Gastrocnemius medialis (tissue), 4 donors: ENCODE measurements around the gene CERK. TPM values are rescaled to one million over a fixed set of nuclear protein-coding genes. Genes with fewer than 3 reads are reported as not detected.

Experiments
- ATAC-seq, 2 donors: fragments of 150-250 bp; one replicate each; pipeline ENCODE4 v1.9.1; 2016
- DNase-seq, 2 donors: peaks; one replicate each; pipeline ENCODE4 v3.0.0-alpha.2; 2019
- H3K27ac ChIP-seq, 4 donors: fragments of 200-600 bp; sonication (generic); 1 replicate in 1 of 4; 2 replicates in 3 of 4; pipeline ENCODE4 v1.5.1; 2016 to 2018; ENCODE audit warnings: mild to moderate bottlenecking in 2 of 4, moderate library complexity in 1 of 4
- H3K27me3 ChIP-seq, 3 donors: fragments of 200-600 bp; sonication (generic) in 2 of 3; 1 replicate in 1 of 3; 2 replicates in 2 of 3; pipeline versions ENCODE4 v1.5.1 to v1.6.0; 2016 to 2019; ENCODE audit warnings: mild to moderate bottlenecking in 1 of 3, moderate library complexity in 1 of 3
- H3K36me3 ChIP-seq, 2 donors: fragments of 200-600 bp; sonication (generic) in 1 of 2; one replicate each; pipeline ENCODE4 v1.5.1; 2017 to 2018
- H3K4me1 ChIP-seq, 2 donors: fragments of 200-600 bp; sonication (generic) in 1 of 2; one replicate each; pipeline ENCODE4 v1.5.1; 2016 to 2017; ENCODE audit warnings: mild to moderate bottlenecking in 2 of 2
- H3K4me3 ChIP-seq, 4 donors: fragments of 200-600 bp; sonication (generic) in 3 of 4; 1 replicate in 1 of 4; 2 replicates in 3 of 4; pipeline ENCODE4 v1.5.1; 2016 to 2019; ENCODE audit warnings: mild to moderate bottlenecking in 2 of 4
- H3K9me3 ChIP-seq, 3 donors: fragments of 200-600 bp; sonication (generic) in 2 of 3; 1 replicate in 1 of 3; 2 replicates in 2 of 3; pipeline ENCODE4 v1.5.1; 2016 to 2019
- CTCF ChIP-seq, 5 experiments: fragments of 450-650 bp in 3 of 5; fragments of 200-600 bp in 2 of 5; sonication (generic) in 2 of 5; IDR thresholded peaks in 4 of 5; conservative IDR thresholded peaks in 1 of 5; 1 replicate in 4 of 5; 2 replicates in 1 of 5; pipeline ENCODE4 v1.5.1; 2016 to 2019; ENCODE audit warnings: antibody characterized with exemption in 5 of 5, mild to moderate bottlenecking in 3 of 5, moderate library complexity in 3 of 5
- POLR2A ChIP-seq, 2 donors: fragments of 450-650 bp; IDR thresholded peaks; one replicate each; pipeline ENCODE4 v1.6.1; 2017; ENCODE audit warnings: antibody characterized with exemption in 2 of 2, mild to moderate bottlenecking in 2 of 2, moderate library complexity in 2 of 2
- in situ Hi-C, 4 donors: fragments of 200-750 bp; cut with MboI; loops; one replicate each; pipeline versions ENCODE4 v1.15.0 to v1.8.0; 2017; ENCODE audit warnings: low sequenced_read_pairs in 4 of 4
- intact Hi-C: fragments of 100-400 bp; cut with DNase I; formaldehyde crosslinking; loops from one replicate; pipeline ENCODE4 v1.15.1; 2023; ENCODE audit warnings: low total_unique reads
- total RNA-seq, 4 donors: library from RNA; depleted of rRNA; stranded (reverse); fragments of >200 nt; gene quantifications; one replicate each; pipeline versions ENCODE4 v1.1.0 to v1.2.3, GENCODE V29; 2016

Gene CERK
- total RNA-seq, 4 donors from 2014 or later = 32.7 to 38.7 (median 34.8) TPM

DNA sequence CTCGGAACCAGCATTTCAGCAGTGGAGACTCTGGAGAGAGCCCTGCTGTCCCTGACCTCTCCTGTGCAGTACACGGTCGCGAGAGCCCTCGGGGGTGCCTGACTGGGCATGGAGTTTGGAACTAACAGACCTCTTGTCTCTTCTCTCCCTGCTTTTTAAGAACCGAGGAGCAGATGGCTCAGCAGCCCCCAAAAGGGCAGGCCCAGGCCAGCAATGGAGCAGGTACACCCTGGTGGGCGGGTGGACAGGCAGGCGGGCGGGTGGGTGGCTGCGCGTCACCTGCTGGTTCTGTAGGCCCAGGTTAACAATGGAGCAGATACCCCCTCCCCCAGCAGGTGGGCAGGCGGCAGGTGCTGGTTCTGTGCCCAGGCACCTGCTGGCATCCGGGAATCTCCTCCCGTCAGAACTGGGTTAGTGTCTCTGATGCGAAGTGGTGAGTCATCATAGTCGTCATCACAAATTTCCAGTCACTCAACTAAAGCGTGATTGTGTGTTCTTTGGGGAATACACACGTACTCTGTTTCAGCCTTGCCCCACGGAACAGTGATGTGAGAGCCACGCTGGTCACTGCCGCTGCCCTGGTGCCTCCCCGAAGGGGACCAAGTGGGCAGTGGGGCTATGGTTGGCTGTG is 76.7 kb downstream of the CERK start:
- DNase-seq (no peak), ATAC-seq (peak in 1 of 2 donors; percentile 27)
- Histone ChIP-seq H3K27me3 (no peaks in the 10 kb centered on the region), H3K4me3 (no peak overlapping the region), H3K4me1 (peaks cover 16 to 25% of the 10 kb centered on the region in 2 donors), H3K27ac (peak overlapping the region; percentile 52 to 78 (median 58)), H3K9me3 (no peaks in the 10 kb centered on the region), H3K36me3 (peaks cover 0 to 23% of the 10 kb centered on the region in 2 donors)
- intact Hi-C loops (no loop called here), in situ Hi-C loops (no loop called here)
- TF ChIP-seq POLR2A (IDR thresholded peaks at IDR 0.05) (no peak), CTCF (IDR thresholded peaks at IDR 0.05 in 4 of 5, conservative IDR thresholded peaks at IDR 0.05 in 1 of 5) (no peak)

DNA sequence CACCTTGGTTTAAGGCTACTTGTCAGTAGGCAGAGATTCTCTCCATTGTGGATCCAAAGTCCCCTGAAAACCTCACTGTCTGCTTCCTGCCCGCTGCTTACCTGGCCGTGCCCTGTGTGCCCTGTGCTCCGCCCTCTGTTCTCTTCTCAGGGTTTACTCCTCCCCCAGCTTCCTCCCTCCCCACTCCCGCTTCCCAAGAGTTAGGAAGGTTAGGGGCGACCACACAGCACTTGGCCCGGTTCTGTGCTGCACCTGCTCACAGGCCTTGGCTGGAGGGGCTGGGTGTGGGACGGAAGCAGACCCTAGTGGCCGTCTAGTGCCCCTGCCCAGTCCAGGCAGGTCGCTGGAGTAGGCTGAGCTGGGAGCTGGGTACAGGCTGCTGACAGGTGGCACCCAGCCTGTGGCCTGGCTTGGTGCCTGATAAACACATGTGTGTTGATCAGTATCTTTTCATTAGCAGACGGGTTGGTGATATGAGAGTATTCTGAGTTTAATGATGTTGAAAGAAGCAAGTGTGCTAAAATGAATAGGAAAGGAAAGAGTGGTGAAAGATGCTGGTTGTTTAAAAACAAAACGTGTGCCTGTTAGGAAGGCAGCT is 77.3 kb downstream of the CERK start:
- Histone ChIP-seq H3K36me3 (peaks cover 0 to 17% of the 10 kb centered on the region in 2 donors), H3K4me1 (peaks cover 16 to 25% of the 10 kb centered on the region in 2 donors), H3K27me3 (no peaks in the 10 kb centered on the region), H3K4me3 (no peak overlapping the region), H3K9me3 (no peaks in the 10 kb centered on the region), H3K27ac (peak overlapping the region; percentile 52 to 78 (median 58))
- intact Hi-C loops (no loop called here), in situ Hi-C loops (no loop called here)
- peak in 1 of 2 donors; percentile 50 for DNase-seq
- TF ChIP-seq CTCF (IDR thresholded peaks at IDR 0.05 in 4 of 5, conservative IDR thresholded peaks at IDR 0.05 in 1 of 5) (peak in 4 of 5 experiments; percentile 12 to 33 (median 18)), POLR2A (IDR thresholded peaks at IDR 0.05) (no peak)
- ATAC-seq = peak; percentile 40 to 62

DNA sequence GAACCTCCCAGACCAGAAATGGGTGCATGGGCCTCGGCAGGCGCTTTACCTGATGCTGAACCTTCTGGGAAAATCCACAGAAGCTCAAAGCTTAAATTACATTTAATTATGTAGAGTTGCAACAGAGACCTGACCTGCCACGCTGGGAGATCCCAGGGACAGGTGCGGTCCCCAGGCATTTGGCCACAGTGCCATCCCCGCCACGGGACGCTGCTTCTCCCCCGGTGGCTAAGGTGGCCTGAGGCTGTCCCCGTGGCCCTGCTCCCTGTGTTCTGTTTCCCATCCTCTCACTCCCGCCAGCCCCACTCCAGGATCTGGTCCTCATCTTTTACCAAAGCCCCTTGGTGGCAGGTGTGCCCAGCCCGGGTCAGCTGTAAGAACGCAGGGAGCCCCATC is 78.3 kb downstream of the CERK start:
- in situ Hi-C loops (no loop called here), intact Hi-C loops (no loop called here)
- H3K27ac ChIP-seq = peak overlapping the region; percentile 18 to 78 (median 58)
- no peaks in the 10 kb centered on the region for H3K27me3 ChIP-seq
- H3K9me3 ChIP-seq = no peaks in the 10 kb centered on the region
- no peak overlapping the region for H3K4me3 ChIP-seq
- H3K4me1 ChIP-seq = peaks cover 16 to 25% of the 10 kb centered on the region in 2 donors
- no peak for TF ChIP-seq CTCF (IDR thresholded peaks at IDR 0.05 in 4 of 5, conservative IDR thresholded peaks at IDR 0.05 in 1 of 5)
- no peak for TF ChIP-seq POLR2A (IDR thresholded peaks at IDR 0.05)
- ATAC-seq = peak; percentile 31 to 60
- H3K36me3 ChIP-seq = peaks cover 0 to 11% of the 10 kb centered on the region in 2 donors
- DNase-seq = peak; percentile 67 to 68

DNA sequence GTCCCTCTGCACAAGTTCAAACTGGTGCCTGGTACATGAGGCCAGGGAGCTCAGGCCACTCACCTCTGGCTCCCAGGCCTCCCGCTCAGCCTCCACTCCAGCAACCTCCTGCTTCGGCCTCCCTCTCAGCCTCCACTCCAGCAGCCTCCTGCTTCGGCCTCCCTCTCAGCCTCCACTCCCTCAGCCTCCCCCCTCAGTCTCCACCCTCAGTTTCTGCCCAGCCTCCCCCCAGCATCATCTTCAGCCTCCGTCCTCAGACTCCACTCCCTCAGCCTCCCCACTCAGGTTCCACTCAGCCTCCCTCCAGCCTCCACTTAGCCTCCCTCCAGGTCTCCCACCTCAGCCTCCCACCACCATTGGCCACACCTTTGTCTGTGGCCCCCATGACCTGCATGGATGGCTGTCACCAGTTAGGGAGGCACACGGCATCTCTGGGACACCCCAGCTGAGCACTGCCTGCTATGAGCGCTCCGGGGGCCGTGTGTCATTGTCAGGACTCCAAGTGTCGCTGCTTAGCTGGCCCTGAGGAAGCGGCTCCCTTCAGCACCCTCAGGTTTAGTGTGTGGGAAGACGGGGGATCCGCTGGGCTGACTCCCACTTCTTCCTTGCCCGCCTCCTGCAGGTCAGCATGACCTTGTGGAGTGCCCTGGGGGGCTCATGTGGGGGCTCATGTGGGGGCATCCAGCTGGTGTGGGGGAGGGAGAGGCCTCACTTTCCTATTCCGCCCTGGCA is 78.8 kb downstream of the CERK start:
- no peak for DNase-seq
- H3K36me3 ChIP-seq = peaks cover 0 to 5% of the 10 kb centered on the region in 2 donors
- in situ Hi-C loops (no loop called here), intact Hi-C loops (no loop called here)
- no peaks in the 10 kb centered on the region for H3K9me3 ChIP-seq
- H3K4me3 ChIP-seq = no peak overlapping the region
- H3K4me1 ChIP-seq = peaks cover 16 to 25% of the 10 kb centered on the region in 2 donors
- no peaks in the 10 kb centered on the region for H3K27me3 ChIP-seq
- ATAC-seq = no peak
- TF ChIP-seq CTCF (IDR thresholded peaks at IDR 0.05 in 4 of 5, conservative IDR thresholded peaks at IDR 0.05 in 1 of 5) = no peak
- TF ChIP-seq POLR2A (IDR thresholded peaks at IDR 0.05) = no peak
- peak overlapping the region in 2 of 4 donors; percentile 15 to 18 for H3K27ac ChIP-seq
